GM18507 (cell line): ENCODE data around the gene THSD7A.

ENCODE experiments used
- DNase-seq: peaks from one replicate; pipeline ENCODE4 v3.0.0; 2011; ENCODE audit warnings: low read depth; ENCODE audit not compliant: insufficient read length; ENCODE audit errors: extremely low spot score
- FAIRE-seq: peaks from 2 replicates; lab custom pipeline; 2011; peaks lifted over from hg19 to GRCh38; lab: Jason Lieb, UNC

THSD7A gene

DNA sequence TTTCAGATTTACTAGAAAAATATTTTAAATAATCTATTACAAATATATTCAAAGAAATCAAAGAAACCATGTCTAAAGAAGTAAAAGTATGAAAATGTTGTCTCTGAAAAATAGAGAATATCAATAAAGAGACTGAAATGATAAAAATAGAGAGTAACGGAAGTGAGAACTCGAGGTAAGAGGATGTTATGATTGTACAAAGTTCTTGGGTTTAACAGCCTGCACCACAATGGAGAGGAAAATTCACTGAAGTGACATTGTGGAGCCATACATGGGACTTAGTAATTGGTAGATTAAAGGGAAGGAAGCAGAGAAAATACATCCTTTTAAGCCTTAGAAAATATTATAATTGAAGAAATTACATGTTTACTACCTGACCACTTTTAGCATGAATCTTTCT is 77.9 kb downstream of the THSD7A start:
- DNase-seq (no peak), FAIRE-seq (no peak)

DNA sequence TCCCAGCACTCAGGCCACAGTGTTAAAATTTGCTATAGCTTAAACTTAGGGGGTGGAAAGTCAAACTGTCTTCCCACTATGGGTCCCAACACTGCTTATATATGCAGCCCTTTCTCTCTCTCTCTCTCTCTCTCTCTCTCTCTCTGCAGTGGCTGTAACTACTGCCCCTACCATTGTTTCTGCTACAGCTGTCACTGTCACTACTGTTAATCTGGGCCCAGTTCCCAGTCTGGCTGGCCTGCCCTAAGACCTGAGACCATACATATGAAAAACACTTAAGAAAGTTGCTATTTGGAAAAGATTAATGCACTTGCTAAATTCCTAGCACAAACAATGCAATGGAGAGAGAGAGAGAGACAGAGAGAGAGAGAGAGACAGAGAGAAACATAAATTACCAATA is 78.6 kb downstream of the THSD7A start:
- FAIRE-seq: no peak

DNA sequence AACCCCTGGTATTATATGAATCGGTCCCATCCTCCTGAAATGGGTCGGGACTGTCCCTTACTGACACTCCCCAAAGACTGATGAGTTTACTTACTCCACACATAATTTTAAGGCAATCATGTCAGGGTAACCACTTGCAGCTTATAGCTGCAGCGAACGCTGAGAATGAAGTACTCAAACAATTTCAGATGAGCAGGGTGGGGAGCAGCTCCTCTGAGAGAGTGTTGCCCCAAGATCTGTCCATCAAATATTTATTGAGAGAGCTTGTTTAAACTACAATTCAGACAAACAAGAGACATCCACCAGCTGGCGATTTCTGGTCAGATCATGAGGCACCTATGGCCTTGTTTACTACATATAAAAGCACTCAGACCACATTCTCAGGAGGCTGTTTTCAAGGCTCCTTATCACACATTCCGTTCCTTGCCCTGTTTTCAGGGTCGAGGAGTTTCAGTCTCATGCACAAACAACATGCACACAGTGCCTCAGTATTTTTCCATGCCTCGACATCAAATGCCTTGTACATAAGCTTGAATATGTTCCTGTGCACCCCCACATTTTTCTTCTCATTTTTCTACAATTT is 80.1 kb downstream of the THSD7A start:
- FAIRE-seq (no peak), DNase-seq (no peak)

More for the DNA sequence above, 78.6 kb downstream of the THSD7A start:
- no peak for DNase-seq

DNA sequence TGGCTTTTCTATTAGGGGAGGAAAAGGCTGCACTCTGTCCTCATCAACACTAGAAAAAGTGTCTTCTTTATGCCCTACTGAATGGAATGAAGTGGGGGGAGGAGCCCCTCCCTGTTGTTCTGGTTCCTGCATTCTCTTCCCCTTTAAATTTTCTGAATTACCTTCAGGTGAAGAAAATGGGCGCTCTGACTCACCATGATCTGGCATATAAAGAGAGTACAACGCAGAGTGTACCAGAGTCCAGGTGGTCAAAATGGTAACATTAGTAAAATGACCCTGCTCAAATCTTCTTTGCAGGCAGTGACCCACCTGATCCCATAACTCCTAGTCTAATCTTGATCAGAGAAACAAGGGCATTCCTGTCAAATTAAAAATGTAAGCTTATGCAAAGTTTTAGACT is 80.7 kb downstream of the THSD7A start:
- FAIRE-seq (no peak), DNase-seq (no peak)

DNA sequence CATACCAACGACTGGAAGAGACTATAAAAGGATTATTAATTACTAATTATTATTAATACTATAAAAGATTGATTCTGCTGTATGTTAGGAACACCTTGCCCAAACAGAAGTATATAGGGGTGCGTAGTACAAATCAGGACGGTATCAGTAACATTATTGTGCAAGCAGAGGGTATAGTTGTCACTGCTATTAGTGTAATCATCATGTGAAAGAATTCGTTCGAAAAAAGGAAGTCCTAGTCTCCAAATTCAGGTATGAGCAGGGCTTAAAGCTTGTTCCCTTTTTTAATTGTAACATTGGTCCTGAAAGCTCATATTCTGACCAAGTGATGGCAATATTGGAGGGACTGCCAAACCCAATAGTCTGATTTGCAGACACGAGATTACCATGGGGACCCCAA is 81.8 kb downstream of the THSD7A start:
- FAIRE-seq (no peak), DNase-seq (no peak)

DNA sequence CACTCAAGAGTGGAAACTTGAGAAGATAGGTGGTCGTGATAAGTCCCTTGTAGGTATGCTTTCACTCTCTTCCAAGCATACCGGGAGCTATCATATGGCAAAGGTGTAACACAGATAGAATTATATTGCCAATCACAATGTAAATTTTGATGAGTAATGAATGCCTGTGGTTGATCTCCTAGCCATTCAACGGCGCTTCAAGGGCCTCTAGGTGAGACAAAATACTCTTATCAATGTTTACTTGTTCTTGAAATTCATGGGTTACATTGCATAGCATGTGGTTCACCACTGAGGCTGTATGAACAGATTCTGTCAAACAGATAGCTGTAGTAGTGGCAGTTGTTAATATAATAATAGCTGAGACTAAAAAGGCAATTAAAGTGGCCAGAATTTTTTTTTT is 82.4 kb downstream of the THSD7A start:
- FAIRE-seq: no peak
- no peak for DNase-seq

DNA sequence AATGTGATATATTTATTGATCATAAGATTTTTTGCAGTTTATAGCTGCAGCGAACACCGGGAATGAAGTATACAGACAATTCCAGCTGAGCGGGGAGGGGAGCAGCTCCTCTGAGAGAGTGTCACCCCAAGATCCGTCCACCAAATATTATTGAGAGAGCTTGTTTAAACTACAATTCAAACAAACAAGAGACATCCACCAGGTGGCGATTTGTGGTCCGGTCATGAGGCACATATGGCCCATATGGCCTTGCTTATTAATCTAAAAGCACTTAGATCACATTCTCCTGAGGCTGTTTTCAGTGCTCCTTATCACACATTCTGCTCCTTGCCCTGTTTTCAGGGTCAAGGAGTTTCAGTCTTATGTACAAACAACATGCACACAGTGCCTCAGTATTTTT is 83.1 kb downstream of the THSD7A start:
- no peak for FAIRE-seq
- no peak for DNase-seq

DNA sequence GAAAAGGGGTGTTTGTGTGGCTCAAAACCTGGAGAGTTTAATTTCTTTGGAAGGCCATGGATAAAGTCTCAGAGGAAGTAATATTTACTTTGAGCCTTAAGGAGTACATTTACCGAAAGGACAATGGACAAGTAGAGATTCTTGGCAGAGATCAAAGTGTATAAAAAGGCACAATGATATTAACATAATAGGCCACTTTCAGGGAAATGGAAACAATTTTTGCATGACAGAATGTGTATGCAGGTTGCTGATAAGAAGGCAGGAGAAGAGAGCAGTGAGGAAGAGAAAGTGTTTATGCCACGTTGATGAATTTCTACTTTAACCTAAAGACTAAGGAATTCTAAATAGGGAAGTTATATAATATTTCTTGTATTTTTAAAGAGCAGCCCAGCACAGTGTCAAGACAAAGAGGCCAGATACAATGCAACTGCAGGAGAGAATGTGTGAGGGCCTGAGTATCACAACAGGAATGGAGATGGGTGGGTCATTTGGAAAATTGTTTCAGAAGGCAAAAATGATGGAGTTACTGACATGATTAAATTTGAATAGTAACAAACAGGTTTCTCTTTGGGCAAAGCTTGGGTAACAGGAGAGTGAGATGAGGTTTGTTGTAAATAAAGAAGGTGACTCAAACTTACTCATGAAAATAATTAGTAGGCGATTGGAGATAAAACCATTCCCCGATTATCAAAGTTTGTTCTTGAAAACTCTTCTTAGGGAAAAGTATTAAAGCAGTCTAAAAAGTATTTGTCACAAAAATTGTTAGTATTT is 84.1 kb downstream of the THSD7A start:
- no peak for DNase-seq
- no peak for FAIRE-seq

DNA sequence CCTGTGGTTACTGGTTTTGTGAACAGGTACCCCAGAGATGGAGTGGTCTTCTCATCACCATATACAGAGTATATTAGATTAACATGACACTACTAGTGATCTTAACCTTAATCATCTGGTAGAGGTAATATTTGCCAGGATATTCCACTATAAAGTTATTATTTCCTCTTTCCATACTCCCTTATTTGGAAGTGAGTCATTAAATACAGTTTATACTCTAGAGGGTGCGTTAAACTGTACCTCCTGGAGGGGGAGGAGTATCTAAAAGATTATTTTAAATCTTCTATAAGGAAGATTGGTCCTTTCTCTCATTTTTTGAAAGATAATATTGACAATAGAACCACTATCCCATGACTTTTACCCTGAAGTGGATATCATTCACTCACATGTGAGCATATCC is 85.4 kb downstream of the THSD7A start:
- no peak for FAIRE-seq
- no peak for DNase-seq

DNA sequence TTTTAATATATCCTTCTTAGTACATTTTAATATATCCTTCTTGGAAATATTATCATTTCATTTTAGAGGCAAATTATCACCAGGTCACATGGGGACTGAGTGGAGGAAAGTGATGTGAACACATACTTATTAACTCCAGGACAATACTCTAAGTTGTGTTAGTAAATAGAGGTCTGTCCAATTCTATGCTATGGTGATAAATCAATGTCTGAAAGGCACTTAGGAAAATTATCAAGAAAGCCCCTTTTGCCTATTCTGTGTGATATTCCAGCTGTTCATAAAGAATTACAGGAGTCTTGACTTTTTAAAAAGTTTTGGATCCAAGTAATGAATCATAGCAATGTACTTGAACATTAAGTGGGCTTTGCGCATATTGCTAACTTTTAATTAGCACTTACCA is 88.5 kb downstream of the THSD7A start:
- DNase-seq: no peak
- FAIRE-seq: no peak

DNA sequence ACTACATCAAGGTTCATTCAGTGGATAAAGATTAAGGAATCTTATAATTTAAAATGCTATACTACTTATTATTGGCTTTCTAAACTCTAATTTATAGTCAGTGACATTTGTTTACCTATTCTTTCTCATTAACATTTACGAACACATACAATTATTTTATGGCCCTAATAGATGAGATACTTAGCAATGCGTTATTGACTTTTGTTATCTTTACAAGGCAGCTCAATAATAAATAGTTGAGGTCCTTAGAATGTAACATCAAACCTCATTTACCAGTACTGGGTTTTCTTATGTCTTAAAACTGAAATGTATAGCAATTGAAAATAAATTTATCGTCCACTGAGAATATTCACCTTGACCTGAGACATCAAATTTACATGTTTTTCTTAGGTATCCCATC is 89.0 kb downstream of the THSD7A start:
- no peak for DNase-seq
- FAIRE-seq: no peak

DNA sequence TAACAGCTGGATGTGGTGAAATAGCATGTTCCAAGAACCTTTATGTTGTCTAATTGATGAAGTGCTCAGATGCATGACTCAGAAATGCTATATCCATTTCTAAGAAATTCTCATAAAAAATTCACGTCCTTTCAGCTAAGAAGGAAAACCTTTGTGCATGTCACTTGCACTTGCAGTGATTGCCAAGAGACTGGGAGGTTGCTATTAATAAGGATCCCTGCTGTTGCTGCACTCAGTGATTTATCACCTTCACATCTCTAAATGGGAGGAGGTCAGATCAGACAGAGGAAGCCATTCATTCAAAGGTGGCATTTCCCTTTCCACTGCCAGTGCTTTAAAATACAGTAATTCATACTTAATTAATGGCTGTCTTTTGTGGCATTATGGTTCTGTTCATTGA is 89.5 kb downstream of the THSD7A start:
- DNase-seq: no peak
- no peak for FAIRE-seq

DNA sequence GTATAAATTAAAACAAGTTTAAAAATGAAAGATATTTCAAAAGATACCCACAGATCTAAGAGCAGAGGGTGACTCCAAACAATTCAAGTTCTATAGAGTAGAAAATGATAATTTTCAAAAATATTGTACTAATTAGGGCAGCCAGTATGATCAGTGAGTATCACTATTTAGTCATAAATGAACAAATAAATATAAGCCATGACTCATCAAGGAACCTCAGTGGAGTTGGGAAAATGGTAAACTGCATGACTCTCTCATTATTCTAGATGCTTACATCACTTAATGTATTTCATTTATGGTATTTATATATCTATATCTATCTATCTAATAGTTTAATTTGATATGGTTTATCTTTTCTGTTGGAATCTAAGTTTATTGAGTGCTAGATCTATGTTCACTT is 94.3 kb downstream of the THSD7A start:
- DNase-seq (no peak), FAIRE-seq (no peak)

DNA sequence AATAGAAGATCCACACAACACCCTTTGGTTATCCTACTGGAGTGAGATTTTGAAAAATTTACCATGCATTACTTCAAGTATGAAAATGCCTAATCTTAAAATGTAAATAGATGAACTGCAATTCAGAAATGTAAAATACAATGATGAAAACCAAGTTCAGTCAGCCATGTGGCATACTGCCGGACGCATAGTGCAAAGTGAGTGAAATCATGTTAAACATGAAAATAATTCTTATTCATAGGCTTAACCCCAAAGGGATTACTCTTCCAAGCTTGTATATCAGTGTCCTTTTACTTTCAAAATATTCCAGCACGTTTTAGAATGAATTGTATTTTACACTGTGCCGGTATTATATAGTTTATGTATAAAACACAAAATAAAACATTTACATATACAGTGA is 99.8 kb downstream of the THSD7A start:
- FAIRE-seq (no peak), DNase-seq (no peak)

DNA sequence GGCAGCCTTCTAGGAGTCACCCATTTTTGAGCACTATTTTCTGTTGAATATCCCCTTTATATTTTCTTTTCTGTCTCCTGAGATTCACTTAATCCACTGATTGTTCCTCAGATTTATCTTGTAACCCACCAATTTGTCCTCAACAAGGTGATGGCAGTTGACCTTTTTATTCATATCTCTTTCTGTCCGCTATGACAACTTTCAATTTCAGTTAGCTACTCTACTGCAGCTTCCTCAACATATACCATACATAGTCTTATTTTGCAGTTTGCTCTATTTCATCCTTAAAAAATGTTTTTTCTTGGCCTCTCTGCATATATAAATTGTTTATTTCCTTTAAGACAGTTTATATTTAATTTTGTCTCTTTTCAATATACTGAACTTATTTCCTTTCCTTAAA is 101.3 kb downstream of the THSD7A start:
- FAIRE-seq (no peak), DNase-seq (no peak)

DNA sequence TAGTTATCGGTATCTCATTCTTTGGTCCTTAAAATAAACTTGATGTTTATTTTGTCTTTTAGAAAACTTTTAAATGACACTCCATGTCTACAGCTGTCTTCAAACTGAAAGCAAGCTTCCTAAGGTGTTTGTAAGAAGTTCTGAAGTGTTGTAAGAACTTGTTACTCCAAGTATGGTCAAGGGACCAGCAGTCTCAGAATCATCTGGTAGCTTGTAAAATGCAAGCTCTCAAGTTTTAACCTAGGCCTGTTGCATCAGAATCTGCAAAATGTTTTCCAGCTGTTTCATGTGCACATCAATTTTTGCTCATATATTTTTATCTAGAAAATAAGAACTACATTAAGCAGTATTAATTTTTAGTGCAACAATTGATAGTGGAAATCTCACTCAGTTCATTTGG is 104.1 kb downstream of the THSD7A start:
- FAIRE-seq (no peak), DNase-seq (no peak)

DNA sequence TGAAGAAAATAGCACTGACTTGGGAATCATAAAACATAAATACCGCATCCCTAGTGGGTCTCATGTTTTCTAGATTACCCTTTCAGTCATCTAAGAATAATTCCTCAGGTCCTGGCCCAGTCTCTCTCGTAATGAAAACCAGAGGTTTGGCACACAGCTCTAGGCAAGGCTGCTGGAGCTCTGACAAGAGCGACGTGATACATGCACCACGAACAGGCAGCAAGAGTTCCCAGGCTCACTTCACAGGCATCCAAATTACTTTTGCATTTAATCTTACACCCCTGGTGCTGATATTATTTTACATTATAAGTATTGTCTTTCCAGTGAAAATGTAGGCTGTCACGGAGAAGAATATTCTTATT is 105.2 kb downstream of the THSD7A start:
- DNase-seq (no peak), FAIRE-seq (no peak)

DNA sequence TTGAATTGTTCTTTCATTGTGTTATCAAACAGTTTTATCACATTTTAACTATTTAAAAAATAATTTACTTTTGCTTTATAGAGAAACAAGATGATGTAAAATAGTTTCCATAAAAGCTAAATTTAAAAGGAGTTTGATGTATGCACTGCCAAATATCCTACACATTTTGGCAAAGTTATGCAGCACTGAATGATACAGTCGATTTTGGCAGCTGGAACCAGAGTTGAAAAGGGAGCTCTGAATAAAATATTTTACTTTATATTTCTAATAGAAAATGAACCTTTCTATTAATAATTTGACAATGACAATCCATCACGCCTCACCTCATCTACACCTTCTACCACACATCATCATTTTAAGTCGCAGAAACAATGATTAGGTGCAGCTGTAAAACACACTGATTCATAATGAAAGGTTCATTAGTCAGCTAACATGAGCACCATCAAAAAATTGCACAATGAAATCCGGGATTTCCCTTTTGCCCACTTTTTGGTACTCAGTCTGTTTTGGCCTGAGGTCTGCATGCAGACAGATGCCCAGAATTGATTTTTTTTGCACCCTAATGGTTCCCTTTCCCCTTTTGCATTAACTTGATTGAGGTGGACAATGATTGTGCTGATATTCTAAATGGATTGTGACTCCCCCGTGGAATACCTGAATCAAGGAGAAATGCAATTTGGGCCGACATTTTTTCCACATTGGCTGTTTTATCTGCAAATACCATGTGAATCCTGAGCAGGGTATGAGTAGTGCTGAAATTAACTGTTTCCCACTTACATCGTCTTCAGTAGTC is 105.8 kb downstream of the THSD7A start:
- no peak for DNase-seq
- no peak for FAIRE-seq

DNA sequence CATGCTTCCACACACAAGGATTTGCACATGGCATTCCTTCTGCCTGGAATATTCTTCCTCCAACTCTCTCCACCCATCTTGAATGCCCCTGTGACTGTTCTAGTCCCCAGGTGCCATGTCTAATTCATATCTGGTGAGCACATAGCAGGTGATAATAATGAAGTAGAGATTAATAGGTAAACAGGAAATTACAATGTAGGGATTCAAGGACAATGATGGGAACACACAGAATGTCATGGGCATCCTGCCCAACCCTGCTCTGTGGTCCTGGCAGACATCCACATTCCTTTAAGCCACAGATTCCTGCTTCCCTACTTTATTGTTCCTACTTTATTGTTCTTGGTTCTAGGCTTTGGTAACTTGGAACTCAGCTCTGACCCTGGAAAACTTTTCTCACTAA is 115.8 kb downstream of the THSD7A start:
- FAIRE-seq: no peak

DNA sequence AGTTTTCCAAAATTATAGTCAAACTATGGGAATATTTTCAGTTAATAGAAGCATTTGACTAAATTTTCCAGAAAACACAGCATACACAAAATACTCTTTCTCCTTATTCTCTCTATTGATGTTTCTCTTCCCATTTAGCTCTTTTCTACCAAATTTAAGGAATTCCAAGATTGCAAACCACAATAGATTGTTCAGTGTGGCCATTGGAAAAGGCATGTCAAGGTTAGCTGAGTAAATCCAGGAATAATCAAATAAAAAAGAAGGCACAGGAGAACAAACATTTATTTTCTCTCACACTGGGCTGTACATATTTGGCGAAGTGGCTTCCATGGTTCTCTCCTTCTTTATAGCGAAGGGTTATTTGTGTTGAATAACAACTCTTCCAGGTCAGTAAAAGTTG is 117.3 kb downstream of the THSD7A start:
- FAIRE-seq (no peak), DNase-seq (no peak)

More for the DNA sequence above, 115.8 kb downstream of the THSD7A start:
- no peak for DNase-seq

DNA sequence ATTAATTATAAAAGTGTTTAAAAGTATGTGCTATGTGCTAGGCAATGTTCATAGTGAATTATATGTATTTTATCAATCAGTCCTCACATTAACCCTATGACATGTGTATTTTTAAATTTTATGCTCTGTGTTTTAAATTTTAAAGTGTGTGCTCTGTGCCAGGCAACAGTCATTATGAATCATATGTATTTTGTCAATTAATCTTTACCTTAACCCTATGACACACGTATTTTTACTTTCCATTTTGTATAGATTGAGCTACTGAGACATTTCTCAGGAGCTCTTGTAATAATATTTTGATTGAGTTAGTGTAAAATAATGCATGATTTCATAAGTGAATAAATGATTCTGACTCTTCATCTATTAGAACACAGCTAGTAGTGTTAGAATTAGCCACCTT is 117.8 kb downstream of the THSD7A start:
- no peak for DNase-seq
- FAIRE-seq: no peak
